NT2/D1 (cell line): Measurements from ENCODE around the gene FHL3.

Experiments used
- SUZ12 ChIP-seq: IDR thresholded peaks from 2 replicates; pipeline ENCODE4 v1.6.1; 2011; ENCODE audit not compliant: insufficient read length, insufficient read depth; ENCODE audit errors: extremely low read depth
- YY1 ChIP-seq: IDR thresholded peaks from 2 replicates; pipeline ENCODE4 v1.6.1; 2011; ENCODE audit not compliant: insufficient read length, insufficient read depth

DNA sequence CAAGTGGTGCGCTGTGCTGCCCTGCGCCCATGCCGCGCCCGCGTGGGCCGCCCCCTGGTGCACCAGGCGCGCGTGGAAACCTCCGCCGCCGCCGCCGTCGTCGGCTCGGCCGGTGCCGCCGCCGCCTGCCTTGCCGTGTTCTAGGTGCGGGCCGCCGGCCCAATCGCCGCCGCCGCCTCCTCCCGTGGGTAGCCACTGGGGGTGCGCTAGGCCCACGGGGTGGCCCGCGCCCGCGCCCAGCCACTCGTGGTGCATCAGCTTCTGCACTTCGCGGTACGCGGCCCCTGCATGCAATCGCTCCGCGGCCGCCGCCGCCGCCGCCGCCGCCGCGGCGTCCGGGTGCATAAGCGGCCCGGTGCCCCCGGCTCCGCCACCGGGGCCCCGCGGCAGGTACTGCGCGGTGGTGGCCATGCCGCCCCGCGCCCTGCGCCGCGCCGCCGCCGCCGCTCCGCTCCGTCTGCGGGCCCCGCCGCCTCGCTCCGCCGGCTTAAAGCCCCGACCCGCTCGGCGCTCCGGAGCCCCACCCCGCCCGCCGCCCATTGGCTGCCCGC lies 41.1 kb upstream of the FHL3 start, which contains the start of gene POU3F1:
- TF ChIP-seq SUZ12 (peak; percentile 9), YY1 (no peak)
